NB4 (cell line): Measurements from ENCODE around the gene CMIP.
A peak's percentile ranks its signal among the peaks of the same experiment; 100 is the strongest.

Experiments
- DNase-seq: peaks from one replicate; pipeline ENCODE4 v3.0.0; 2010; ENCODE audit warnings: low read depth
- H3K4me3 ChIP-seq: one replicate; pipeline ENCODE4 v1.5.1; 2011; ENCODE audit warnings: mild to moderate bottlenecking, low read depth, low read length, moderate library complexity
- MYC ChIP-seq: IDR thresholded peaks from 2 replicates; pipeline ENCODE4 v1.6.1; 2011; ENCODE audit warnings: low read depth, low read length
- POLR2A ChIP-seq: IDR thresholded peaks from 2 replicates; pipeline ENCODE4 v1.6.1; 2011; ENCODE audit warnings: mild to moderate bottlenecking; ENCODE audit not compliant: insufficient read length; ENCODE audit errors: extremely low read depth
- TF ChIP-seq, protein P1 (sequence below): IDR thresholded peaks from one replicate; pipeline ENCODE4 v1.5.1; 2012; ENCODE audit warnings: low read depth, low read length
- TF ChIP-seq, protein P2 (sequence below): IDR thresholded peaks from 2 replicates; pipeline ENCODE4 v1.6.1; 2011; ENCODE audit warnings: low read depth, low read length

CMIP gene

DNA sequence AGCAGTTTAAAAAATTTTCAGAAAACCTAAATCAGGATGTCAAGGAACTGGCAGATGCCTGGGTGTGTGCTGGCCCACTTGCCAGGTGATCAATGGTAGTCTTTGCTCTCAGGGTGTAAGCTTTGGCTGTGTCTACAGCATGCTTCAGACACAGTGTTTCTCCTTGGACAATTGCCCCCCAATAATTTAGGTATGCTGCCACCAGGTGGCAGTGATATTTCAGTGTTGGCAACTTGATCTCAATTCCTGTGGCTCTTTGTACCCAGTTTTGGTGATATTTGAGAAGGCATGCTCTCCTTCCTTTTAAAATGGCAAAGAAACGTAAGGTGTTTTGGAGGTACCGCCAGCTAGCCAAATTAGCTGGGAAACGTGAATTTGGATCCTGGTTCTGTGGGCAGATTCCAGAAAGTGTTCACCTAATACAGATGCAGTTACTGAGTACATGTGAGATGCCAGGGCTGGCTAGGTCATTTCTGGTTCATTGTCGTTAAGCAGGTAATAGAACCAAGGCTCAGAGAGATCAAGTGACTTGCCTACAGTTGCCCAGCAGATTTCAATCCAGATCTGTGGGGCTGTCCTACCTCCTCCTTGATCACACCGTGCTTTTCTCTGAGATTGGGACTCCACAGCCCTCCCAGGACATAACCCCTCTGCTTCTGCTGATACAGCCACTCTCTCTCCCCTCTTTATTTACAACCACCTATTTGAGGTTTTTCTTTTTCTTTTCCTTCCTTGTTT is 178.9 kb downstream of the CMIP start:
- DNase-seq: peak; percentile 75
- no peak overlapping the region for H3K4me3 ChIP-seq
- no peak for TF ChIP-seq POLR2A
- TF ChIP-seq, protein P1, sequence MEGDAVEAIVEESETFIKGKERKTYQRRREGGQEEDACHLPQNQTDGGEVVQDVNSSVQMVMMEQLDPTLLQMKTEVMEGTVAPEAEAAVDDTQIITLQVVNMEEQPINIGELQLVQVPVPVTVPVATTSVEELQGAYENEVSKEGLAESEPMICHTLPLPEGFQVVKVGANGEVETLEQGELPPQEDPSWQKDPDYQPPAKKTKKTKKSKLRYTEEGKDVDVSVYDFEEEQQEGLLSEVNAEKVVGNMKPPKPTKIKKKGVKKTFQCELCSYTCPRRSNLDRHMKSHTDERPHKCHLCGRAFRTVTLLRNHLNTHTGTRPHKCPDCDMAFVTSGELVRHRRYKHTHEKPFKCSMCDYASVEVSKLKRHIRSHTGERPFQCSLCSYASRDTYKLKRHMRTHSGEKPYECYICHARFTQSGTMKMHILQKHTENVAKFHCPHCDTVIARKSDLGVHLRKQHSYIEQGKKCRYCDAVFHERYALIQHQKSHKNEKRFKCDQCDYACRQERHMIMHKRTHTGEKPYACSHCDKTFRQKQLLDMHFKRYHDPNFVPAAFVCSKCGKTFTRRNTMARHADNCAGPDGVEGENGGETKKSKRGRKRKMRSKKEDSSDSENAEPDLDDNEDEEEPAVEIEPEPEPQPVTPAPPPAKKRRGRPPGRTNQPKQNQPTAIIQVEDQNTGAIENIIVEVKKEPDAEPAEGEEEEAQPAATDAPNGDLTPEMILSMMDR: peak; percentile 53

DNA sequence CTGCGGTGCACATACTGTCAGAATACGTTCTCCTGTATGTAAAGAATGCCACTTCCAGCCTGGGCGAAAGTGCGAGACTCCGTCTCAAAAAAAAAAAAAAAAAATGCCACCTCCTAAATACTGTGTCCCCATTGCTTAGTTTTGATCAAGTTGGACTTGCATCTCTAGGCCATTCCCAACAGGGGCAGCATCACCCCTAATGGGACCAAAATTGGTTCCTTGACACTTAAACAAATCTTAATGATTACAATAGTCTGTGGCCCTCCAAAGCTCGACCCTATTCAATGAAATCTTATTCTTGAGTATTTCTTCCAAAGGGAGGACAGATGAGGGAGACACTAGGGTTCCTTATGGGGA is 179.8 kb downstream of the CMIP start:
- TF ChIP-seq MYC: no peak
- TF ChIP-seq, protein P2, sequence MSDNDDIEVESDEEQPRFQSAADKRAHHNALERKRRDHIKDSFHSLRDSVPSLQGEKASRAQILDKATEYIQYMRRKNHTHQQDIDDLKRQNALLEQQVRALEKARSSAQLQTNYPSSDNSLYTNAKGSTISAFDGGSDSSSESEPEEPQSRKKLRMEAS: no peak
- TF ChIP-seq, protein P1: no peak
- no peak overlapping the region for H3K4me3 ChIP-seq
- DNase-seq: no peak

DNA sequence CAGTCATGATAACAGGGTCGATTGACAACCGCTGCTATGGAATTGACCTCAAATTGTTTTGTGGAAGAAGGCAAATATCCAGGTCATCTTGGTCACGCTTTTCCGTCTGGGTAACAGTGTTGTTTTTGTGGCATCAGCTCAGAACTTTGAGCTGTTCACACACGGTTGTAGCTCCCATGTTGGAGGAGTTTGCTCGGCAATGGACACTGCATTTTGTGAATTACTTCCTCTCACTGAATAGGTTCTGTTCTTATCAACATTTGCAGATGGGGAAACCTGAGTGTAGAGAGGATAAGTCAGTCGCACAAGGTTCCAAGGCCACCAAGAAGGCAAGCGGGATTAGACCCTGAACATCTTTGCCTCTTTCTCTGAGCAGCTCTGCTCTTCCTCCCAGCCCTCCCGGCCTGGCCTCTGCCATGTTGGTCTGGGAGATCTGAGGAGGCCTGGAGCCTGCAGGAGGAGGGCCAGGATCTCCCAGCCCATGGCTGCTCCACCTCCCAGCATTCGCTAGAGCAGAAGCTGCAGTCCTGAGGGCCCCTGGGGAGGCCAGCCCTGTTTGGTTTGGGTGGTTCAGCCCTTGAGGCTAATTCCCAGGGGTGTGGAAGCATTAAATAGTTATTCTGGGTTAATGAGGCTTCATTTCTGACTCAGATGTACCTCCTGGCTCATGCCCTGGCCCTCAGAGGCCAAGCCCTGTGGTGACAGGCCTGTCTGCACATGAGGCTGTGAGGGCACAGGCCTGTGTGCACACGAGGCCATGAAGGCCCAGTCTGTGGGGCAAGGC is 180.3 kb downstream of the CMIP start:
- DNase-seq: peak; percentile 83
- no peak overlapping the region for H3K4me3 ChIP-seq
- TF ChIP-seq, protein P1: no peak
- TF ChIP-seq, protein P2: no peak
- TF ChIP-seq POLR2A: no peak
- TF ChIP-seq MYC: no peak

DNA sequence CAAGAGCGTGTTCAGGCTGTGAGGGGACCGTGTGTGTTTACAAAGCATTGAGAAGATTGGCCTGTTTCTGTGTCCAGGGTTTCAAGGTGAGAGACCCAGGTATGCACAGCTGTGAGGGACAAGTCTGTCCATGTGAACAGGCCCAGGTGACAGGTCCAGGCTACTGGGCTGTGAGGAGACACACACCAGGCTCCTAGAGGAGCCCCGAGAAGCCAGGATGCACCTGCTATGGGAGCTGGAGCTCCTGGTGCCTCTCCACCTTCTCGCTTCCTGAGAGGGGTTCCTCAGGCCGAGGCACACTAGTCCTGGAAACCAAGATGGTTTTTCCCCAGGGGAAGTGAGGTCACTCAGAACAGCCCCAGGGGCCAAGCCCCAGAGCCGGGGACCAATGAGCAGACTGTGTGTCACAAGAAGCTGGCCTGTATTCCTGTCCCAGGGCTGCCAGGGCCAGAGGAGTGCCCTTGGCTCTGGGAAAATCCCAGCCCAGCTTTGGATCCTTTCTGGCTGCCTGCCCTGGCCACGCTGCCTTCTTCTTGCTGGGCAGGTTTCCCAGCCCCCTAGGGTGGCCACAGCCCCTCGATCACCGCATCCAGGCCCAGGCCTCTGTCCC is 181.0 kb downstream of the CMIP start:
- TF ChIP-seq MYC (no peak), POLR2A (no peak)
- TF ChIP-seq, protein P2: no peak
- TF ChIP-seq, protein P1: no peak
- no peak overlapping the region for H3K4me3 ChIP-seq
- peak; percentile 61 for DNase-seq

DNA sequence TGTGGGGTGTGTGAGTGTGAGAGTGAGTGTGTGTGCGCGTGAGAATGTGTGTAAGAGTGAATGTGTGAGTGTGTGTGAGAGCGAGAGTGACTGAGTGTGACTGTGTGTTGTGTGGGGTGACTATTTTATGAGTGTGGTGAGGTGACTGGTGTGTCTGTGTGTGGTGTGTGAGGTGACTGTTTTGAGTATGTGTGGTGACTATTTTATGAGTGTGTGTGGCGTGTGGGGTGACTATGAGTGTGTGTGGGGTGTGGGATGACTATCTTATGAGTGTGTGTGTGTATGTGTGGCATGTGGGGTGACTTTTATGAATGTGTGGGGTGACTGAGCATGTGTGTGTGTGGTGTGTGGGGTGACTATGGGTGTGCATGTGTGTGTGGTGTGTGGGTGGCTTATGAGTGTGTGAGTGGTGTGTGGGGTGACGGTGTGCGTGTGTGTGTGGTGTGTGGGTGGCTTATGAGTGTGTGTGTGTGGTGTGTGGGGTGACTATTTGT is 181.6 kb downstream of the CMIP start:
- TF ChIP-seq POLR2A (no peak), MYC (no peak)
- TF ChIP-seq, protein P2: no peak
- TF ChIP-seq, protein P1: no peak
- no peak overlapping the region for H3K4me3 ChIP-seq
- no peak for DNase-seq
